OCI-LY1 (cell line): ENCODE data around the gene C16orf95.

Source experiments
- EZH2 ChIP-seq: fragments of 200-600 bp; sonication (generic), shearing (Covaris generic); IDR thresholded peaks from 2 replicates; pipeline ENCODE4 v1.8.0; 2017; ENCODE audit warnings: borderline replicate concordance, mixed run types, mild to moderate bottlenecking, antibody characterized with exemption, low read length, moderate library complexity, mixed read lengths
- TF ChIP-seq, protein P1 (sequence below): fragments of 200-600 bp; sonication (generic), shearing (Covaris generic); IDR thresholded peaks from 2 replicates; pipeline ENCODE4 v1.5.1; 2017; ENCODE audit warnings: mild to moderate bottlenecking, antibody characterized with exemption, low read length, moderate library complexity, mixed read lengths

DNA sequence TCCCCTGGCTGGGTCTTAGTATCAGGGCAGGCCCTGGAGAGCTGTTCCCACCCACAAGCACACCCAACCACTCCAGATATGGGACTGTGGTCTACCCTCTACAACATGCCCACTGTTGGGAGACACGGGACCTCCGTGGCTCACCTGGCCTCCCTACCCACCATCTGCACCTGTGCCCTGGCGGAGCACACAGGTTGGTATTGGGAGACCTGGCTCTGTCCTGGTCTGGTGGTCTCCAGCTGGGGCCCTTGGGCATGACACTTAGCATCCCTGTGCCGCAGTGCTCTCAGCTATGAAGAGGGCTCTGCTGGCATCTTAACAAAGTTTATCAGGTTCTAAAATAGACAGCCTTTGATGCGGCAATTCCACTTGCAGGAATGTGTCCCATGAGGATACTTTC, 5.8 kb downstream of the C16orf95 start:
- TF ChIP-seq, protein P1, sequence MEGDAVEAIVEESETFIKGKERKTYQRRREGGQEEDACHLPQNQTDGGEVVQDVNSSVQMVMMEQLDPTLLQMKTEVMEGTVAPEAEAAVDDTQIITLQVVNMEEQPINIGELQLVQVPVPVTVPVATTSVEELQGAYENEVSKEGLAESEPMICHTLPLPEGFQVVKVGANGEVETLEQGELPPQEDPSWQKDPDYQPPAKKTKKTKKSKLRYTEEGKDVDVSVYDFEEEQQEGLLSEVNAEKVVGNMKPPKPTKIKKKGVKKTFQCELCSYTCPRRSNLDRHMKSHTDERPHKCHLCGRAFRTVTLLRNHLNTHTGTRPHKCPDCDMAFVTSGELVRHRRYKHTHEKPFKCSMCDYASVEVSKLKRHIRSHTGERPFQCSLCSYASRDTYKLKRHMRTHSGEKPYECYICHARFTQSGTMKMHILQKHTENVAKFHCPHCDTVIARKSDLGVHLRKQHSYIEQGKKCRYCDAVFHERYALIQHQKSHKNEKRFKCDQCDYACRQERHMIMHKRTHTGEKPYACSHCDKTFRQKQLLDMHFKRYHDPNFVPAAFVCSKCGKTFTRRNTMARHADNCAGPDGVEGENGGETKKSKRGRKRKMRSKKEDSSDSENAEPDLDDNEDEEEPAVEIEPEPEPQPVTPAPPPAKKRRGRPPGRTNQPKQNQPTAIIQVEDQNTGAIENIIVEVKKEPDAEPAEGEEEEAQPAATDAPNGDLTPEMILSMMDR, result no peak
- TF ChIP-seq EZH2, result no peak
